Measurements from ENCODE around the gene CACNA2D4.

CACNA2D4 gene

DNA sequence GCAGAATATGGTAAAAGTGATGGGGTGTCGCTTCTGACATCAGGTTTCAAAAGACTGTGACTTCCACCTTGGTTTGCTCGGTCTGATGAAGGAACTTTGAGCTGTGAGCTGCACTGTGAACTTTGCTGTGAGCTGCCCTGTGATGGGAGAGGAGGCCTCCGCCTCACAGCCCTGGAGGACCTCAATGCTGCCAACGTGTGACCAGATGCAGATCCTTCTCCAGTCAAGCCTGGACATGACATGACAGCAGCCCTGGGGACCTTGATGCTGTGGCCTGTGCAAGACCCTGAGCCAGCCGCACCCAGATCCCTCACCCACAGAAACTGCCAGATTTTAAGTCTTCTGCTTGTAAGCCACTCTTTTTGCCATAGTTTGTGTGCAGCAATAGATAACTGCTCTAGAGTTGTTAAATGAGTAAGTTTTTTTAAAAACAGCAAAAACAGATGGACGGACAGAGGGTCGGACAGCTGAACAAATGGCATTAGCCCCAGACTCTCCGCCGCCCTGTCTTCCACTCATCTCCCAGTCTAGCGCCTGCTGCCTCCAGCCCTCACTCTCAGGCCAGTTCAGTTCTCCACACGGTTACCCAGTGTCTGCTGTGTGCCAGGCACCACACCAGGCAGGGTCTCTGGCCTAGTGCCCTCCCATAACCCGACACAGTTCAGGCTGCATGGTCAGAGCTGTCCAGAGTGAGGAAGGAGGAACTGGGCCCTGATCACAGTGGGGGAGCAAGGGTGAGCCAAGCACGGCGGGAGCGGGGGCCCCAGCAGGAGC, 111.2 kb downstream of the CACNA2D4 start:
- 92% methylated on average over 14 of the region's 15 CpGs for WGBS
- peak overlapping the region in 1 of 2 experiments; percentile 82 for H3K18ac ChIP-seq (ENCODE audit: low read depth in 1 of 2, low read length in 2 of 2)
- no peak overlapping the region for H2BK12ac ChIP-seq (ENCODE audit: low read length in 2 of 2)
- no peaks in the 10 kb centered on the region for H3K79me1 ChIP-seq (replicated peaks; ENCODE audit: low read length, poor library complexity, severe bottlenecking)
- no peak for DNase-seq
- no peak overlapping the region for H3K27ac ChIP-seq (ENCODE audit: low read length, poor library complexity, severe bottlenecking)
- peaks cover 0 to 13% of the 10 kb centered on the region in 2 experiments for H3K27me3 ChIP-seq (ENCODE audit: control insufficient read depth in 1 of 2, insufficient read depth in 1 of 2, low read length in 2 of 2)
- no peaks in the 10 kb centered on the region for H3K9me3 ChIP-seq (ENCODE audit: control insufficient read depth, low read length)
- H2AK5ac ChIP-seq (ENCODE audit: low read length, severe bottlenecking): no peak overlapping the region
- no peak overlapping the region for H2BK15ac ChIP-seq (ENCODE audit: low read depth, poor library complexity, severe bottlenecking)
- no peak overlapping the region for H3K9ac ChIP-seq (ENCODE audit: low read length)
- peak overlapping the region in 1 of 2 experiments; percentile 59 for H3K4ac ChIP-seq (ENCODE audit: low read depth in 1 of 2, low read length in 2 of 2)
- no peaks in the 10 kb centered on the region for H3K36me3 ChIP-seq (ENCODE audit: control insufficient read depth in 1 of 2, insufficient read depth in 2 of 2, low read depth in 1 of 2, low read length in 2 of 2)
- H2BK120ac ChIP-seq (ENCODE audit: low read depth, low read length): no peak overlapping the region
- no peak overlapping the region for H2AFZ ChIP-seq (ENCODE audit: low read depth, low read length)
- H4K8ac ChIP-seq (ENCODE audit: low read length): no peak overlapping the region
- no peak overlapping the region for H2BK5ac ChIP-seq (ENCODE audit: low read depth, low read length, poor library complexity, severe bottlenecking)
- H3K4me3 ChIP-seq (ENCODE audit: insufficient read depth in 1 of 2, low read depth in 1 of 2, low read length in 2 of 2): no peak overlapping the region
- H3K14ac ChIP-seq (ENCODE audit: low read length in 2 of 2): no peak overlapping the region
- peaks cover 8% of the 10 kb centered on the region for H3K4me1 ChIP-seq (ENCODE audit: control insufficient read depth, insufficient read depth, low read depth, low read length)
- H3K4me2 ChIP-seq (ENCODE audit: low read length, poor library complexity, severe bottlenecking): no peak overlapping the region
- H4K91ac ChIP-seq (ENCODE audit: low read length): peak overlapping the region; percentile 62
- H3K23ac ChIP-seq (ENCODE audit: low read length in 2 of 2): no peak overlapping the region

DNA sequence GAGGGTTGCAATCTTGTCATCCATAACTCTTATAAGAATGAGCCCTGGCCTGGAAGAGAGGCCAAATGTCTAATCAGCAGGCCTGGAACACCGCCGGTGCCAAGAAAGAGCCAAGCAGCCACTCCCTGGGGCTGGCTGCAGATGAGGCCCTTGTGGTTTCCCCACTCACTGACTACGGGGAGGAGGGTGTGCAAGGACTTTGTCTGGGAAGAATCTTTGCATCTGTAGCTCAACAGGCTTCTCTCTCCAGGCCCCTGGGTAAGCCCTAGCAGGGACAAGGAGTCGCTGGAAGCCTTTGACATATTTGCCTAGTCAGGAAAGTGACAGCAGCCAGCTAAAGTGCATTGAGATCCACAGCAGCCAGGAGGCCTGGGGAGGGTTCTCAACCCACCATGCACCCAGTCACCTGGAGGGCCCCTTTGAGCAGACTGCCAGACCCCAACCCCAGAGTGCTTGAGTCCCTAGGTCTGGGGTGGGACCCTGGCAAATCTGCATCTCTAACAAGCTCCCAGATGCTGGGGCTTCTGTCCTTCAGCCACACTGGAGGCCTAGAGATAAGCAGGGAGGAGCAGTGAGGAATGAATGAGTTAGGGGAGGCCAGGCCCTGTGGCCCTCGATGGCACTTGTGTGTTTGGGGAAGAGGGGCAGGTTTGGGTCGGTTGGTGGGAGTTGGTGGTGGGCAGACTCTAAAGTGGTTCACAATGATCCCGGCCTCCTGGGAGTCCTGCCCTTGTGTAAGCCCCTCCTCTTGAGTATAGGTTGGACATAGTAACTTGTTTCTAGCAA, 112.0 kb downstream of the CACNA2D4 start:
- Histone ChIP-seq H2AK5ac (ENCODE audit: low read length, severe bottlenecking) (no peak overlapping the region), H3K18ac (ENCODE audit: low read depth in 1 of 2, low read length in 2 of 2) (no peak overlapping the region)
- 80% methylated on average over 7 of the region's 7 CpGs for WGBS

DNA sequence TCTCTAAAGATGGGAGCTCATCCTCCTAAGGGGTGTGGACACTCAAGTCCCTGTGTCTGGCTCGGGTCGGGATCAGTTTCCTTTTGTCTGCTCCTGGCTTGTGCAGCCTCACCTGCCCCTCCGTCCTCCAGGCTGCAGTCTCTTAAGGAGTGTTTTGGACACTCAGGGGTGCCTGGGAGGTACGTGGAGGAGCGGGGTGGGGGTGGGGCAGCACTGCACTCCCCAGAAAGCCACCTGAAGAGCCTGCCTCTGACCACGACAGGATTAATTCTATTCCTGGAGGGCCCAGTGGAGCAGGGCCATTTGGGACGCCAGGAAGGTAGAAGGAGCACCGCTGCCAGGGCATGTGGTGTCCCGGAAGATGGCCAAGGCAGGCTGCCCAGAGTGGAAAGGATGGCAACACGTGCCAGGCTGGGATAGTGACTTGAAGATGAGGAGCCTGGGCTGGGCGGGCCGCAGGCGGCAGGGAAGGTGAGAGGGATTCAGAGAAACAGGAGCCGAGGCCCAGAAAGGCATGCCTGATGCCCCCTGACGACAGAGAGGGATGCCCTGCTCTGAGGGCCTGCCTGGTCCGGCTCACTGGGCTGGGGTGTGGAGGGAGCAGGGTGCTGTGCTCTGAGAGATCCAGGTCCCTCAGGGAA, 112.9 kb downstream of the CACNA2D4 start:
- H3K4me1 ChIP-seq (ENCODE audit: control insufficient read depth, insufficient read depth, low read depth, low read length): peaks cover 4% of the 10 kb centered on the region
- peak overlapping the region in 1 of 2 experiments; percentile 4 for H2BK12ac ChIP-seq (ENCODE audit: low read length in 2 of 2)
- no peak overlapping the region for H3K4me3 ChIP-seq (ENCODE audit: insufficient read depth in 1 of 2, low read depth in 1 of 2, low read length in 2 of 2)
- H2AK5ac ChIP-seq (ENCODE audit: low read length, severe bottlenecking): no peak overlapping the region
- H4K91ac ChIP-seq (ENCODE audit: low read length): peak overlapping the region; percentile 19
- H2BK5ac ChIP-seq (ENCODE audit: low read depth, low read length, poor library complexity, severe bottlenecking): no peak overlapping the region
- no peak overlapping the region for H3K23ac ChIP-seq (ENCODE audit: low read length in 2 of 2)
- WGBS: 91% methylated on average over 16 of the region's 16 CpGs
- peak overlapping the region; percentile 95 for H4K8ac ChIP-seq (ENCODE audit: low read length)
- no peak overlapping the region for H3K9ac ChIP-seq (ENCODE audit: low read length)
- no peak overlapping the region for H3K27ac ChIP-seq (ENCODE audit: low read length, poor library complexity, severe bottlenecking)
- H3K9me3 ChIP-seq (ENCODE audit: control insufficient read depth, low read length): no peaks in the 10 kb centered on the region
- H3K4me2 ChIP-seq (ENCODE audit: low read length, poor library complexity, severe bottlenecking): no peak overlapping the region
- no peak overlapping the region for H3K18ac ChIP-seq (ENCODE audit: low read depth in 1 of 2, low read length in 2 of 2)
- no peaks in the 10 kb centered on the region for H3K36me3 ChIP-seq (ENCODE audit: control insufficient read depth in 1 of 2, insufficient read depth in 2 of 2, low read depth in 1 of 2, low read length in 2 of 2)
- no peak overlapping the region for H2BK15ac ChIP-seq (ENCODE audit: low read depth, poor library complexity, severe bottlenecking)
- H3K4ac ChIP-seq (ENCODE audit: low read depth in 1 of 2, low read length in 2 of 2): no peak overlapping the region
- no peak for DNase-seq
- peaks cover 0 to 7% of the 10 kb centered on the region in 2 experiments for H3K27me3 ChIP-seq (ENCODE audit: control insufficient read depth in 1 of 2, insufficient read depth in 1 of 2, low read length in 2 of 2)
- H2AFZ ChIP-seq (ENCODE audit: low read depth, low read length): no peak overlapping the region
- no peak overlapping the region for H3K14ac ChIP-seq (ENCODE audit: low read length in 2 of 2)
- no peak overlapping the region for H2BK120ac ChIP-seq (ENCODE audit: low read depth, low read length)
- H3K79me1 ChIP-seq (replicated peaks; ENCODE audit: low read length, poor library complexity, severe bottlenecking): no peaks in the 10 kb centered on the region

More for the DNA sequence above, 112.0 kb downstream of the CACNA2D4 start:
- no peak for DNase-seq
- no peaks in the 10 kb centered on the region for H3K9me3 ChIP-seq (ENCODE audit: control insufficient read depth, low read length)
- H2AFZ ChIP-seq (ENCODE audit: low read depth, low read length): no peak overlapping the region
- no peak overlapping the region for H2BK5ac ChIP-seq (ENCODE audit: low read depth, low read length, poor library complexity, severe bottlenecking)
- peaks cover 0 to 9% of the 10 kb centered on the region in 2 experiments for H3K27me3 ChIP-seq (ENCODE audit: control insufficient read depth in 1 of 2, insufficient read depth in 1 of 2, low read length in 2 of 2)
- H3K79me1 ChIP-seq (replicated peaks; ENCODE audit: low read length, poor library complexity, severe bottlenecking): no peaks in the 10 kb centered on the region
- no peak overlapping the region for H3K9ac ChIP-seq (ENCODE audit: low read length)
- no peak overlapping the region for H3K23ac ChIP-seq (ENCODE audit: low read length in 2 of 2)
- no peak overlapping the region for H3K4me2 ChIP-seq (ENCODE audit: low read length, poor library complexity, severe bottlenecking)
- no peak overlapping the region for H4K8ac ChIP-seq (ENCODE audit: low read length)
- H2BK12ac ChIP-seq (ENCODE audit: low read length in 2 of 2): no peak overlapping the region
- no peak overlapping the region for H2BK15ac ChIP-seq (ENCODE audit: low read depth, poor library complexity, severe bottlenecking)
- no peaks in the 10 kb centered on the region for H3K36me3 ChIP-seq (ENCODE audit: control insufficient read depth in 1 of 2, insufficient read depth in 2 of 2, low read depth in 1 of 2, low read length in 2 of 2)
- H2BK120ac ChIP-seq (ENCODE audit: low read depth, low read length): no peak overlapping the region
- no peak overlapping the region for H3K4me3 ChIP-seq (ENCODE audit: insufficient read depth in 1 of 2, low read depth in 1 of 2, low read length in 2 of 2)
- no peak overlapping the region for H4K91ac ChIP-seq (ENCODE audit: low read length)
- H3K4me1 ChIP-seq (ENCODE audit: control insufficient read depth, insufficient read depth, low read depth, low read length): peaks cover 7% of the 10 kb centered on the region
- no peak overlapping the region for H3K27ac ChIP-seq (ENCODE audit: low read length, poor library complexity, severe bottlenecking)
- no peak overlapping the region for H3K4ac ChIP-seq (ENCODE audit: low read depth in 1 of 2, low read length in 2 of 2)
- no peak overlapping the region for H3K14ac ChIP-seq (ENCODE audit: low read length in 2 of 2)

Data from mesenchymal stem cell (in vitro differentiated cells and primary cell).